Stimulated activated effector memory CD8-positive, alpha-beta T cell treated with anti-CD3 and anti-CD28 coated beads, Interleukin-12 subunit alpha, Interleukin-12 subunit beta, amount 100 ng/mL, for 72 hours (primary cell): Measurements from ENCODE around the gene EPN1.

Source experiments
- ATAC-seq: fragments of 150-1000 bp; cut with Tn5 transposase; 2 replicates; pipeline ENCODE4 v1.10.0; 2021
- DNase-seq, 2 donors: peaks; one replicate each; pipeline ENCODE4 v3.0.0; 2021 to 2022; ENCODE audit warnings: low spot score in 2 of 2
- H3K27ac Mint-ChIP-seq: one replicate; pipeline ENCODE4 v1.8.0; 2022; ENCODE audit warnings: mild to moderate bottlenecking, mixed read lengths
- H3K36me3 Mint-ChIP-seq: one replicate; pipeline ENCODE4 v1.8.0; 2022; ENCODE audit warnings: mild to moderate bottlenecking, mixed read lengths
- H3K4me1 Mint-ChIP-seq: one replicate; pipeline ENCODE4 v1.8.0; 2022; ENCODE audit warnings: mixed read lengths
- H3K4me3 Mint-ChIP-seq: one replicate; pipeline ENCODE4 v1.8.0; 2022; ENCODE audit warnings: mild to moderate bottlenecking, mixed read lengths
- H3K9me3 Mint-ChIP-seq: one replicate; pipeline ENCODE4 v1.8.0; 2022; ENCODE audit warnings: mixed read lengths

EPN1 gene

GRCh38 chr19:55676889-55677505, 2.0 kb downstream of the EPN1 start:
- Mint-ChIP-seq H3K27ac (peak overlapping the region; percentile 43), H3K36me3 (peaks cover 89% of the 10 kb centered on the region), H3K4me1 (peaks cover 72% of the 10 kb centered on the region), H3K9me3 (no peaks in the 10 kb centered on the region), H3K4me3 (peak overlapping the region; percentile 93)
- ATAC-seq: no peak
- no peak for DNase-seq

- H3K4me3 Mint-ChIP-seq: peak overlapping the region; percentile 93
- peaks cover 88% of the 10 kb centered on the region for H3K36me3 Mint-ChIP-seq
- no peaks in the 10 kb centered on the region for H3K9me3 Mint-ChIP-seq
- H3K4me1 Mint-ChIP-seq: peaks cover 72% of the 10 kb centered on the region
- ATAC-seq: no peak
- DNase-seq: no peak
- H3K27ac Mint-ChIP-seq: peak overlapping the region; percentile 69
Observed at GRCh38 chr19:55677572-55678028, 2.6 kb downstream of the EPN1 start.

GRCh38 chr19:55678121-55678671, 3.2 kb downstream of the EPN1 start:
- DNase-seq: no peak
- Mint-ChIP-seq H3K4me3 (peak overlapping the region; percentile 93), H3K36me3 (peaks cover 88% of the 10 kb centered on the region), H3K9me3 (no peaks in the 10 kb centered on the region), H3K27ac (peak overlapping the region; percentile 69), H3K4me1 (peaks cover 72% of the 10 kb centered on the region)
- ATAC-seq: no peak

GRCh38 chr19:55679343-55680257, 4.6 kb downstream of the EPN1 start:
- Mint-ChIP-seq H3K36me3 (peaks cover 87% of the 10 kb centered on the region), H3K4me1 (peaks cover 60% of the 10 kb centered on the region), H3K27ac (peak overlapping the region; percentile 77), H3K4me3 (no peak overlapping the region), H3K9me3 (no peaks in the 10 kb centered on the region)
- DNase-seq (no peak), ATAC-seq (no peak)

GRCh38 chr19:55680339-55681130, 5.5 kb downstream of the EPN1 start:
- H3K9me3 Mint-ChIP-seq: no peaks in the 10 kb centered on the region
- H3K4me1 Mint-ChIP-seq: peaks cover 61% of the 10 kb centered on the region
- no peak for DNase-seq
- H3K27ac Mint-ChIP-seq: peak overlapping the region; percentile 77
- no peak overlapping the region for H3K4me3 Mint-ChIP-seq
- ATAC-seq: no peak
- H3K36me3 Mint-ChIP-seq: peaks cover 87% of the 10 kb centered on the region

- H3K4me1 Mint-ChIP-seq: peaks cover 61% of the 10 kb centered on the region
- no peak for DNase-seq
Observed at GRCh38 chr19:55681131-55682092, 6.4 kb downstream of the EPN1 start.

GRCh38 chr19:55683449-55684261, 8.6 kb downstream of the EPN1 start:
- Mint-ChIP-seq H3K36me3 (peaks cover 86% of the 10 kb centered on the region), H3K4me3 (no peak overlapping the region), H3K9me3 (no peaks in the 10 kb centered on the region), H3K4me1 (peaks cover 47% of the 10 kb centered on the region), H3K27ac (no peak overlapping the region)
- ATAC-seq (no peak), DNase-seq (no peak)

More at GRCh38 chr19:55681131-55682092, 6.4 kb downstream of the EPN1 start:
- Mint-ChIP-seq H3K27ac (no peak overlapping the region), H3K9me3 (no peaks in the 10 kb centered on the region), H3K4me3 (no peak overlapping the region), H3K36me3 (peaks cover 91% of the 10 kb centered on the region)
- ATAC-seq: no peak

- peaks cover 33% of the 10 kb centered on the region for H3K4me1 Mint-ChIP-seq
- no peak overlapping the region for H3K4me3 Mint-ChIP-seq
- H3K27ac Mint-ChIP-seq: no peak overlapping the region
- no peaks in the 10 kb centered on the region for H3K9me3 Mint-ChIP-seq
- ATAC-seq: no peak
- peaks cover 79% of the 10 kb centered on the region for H3K36me3 Mint-ChIP-seq
- no peak for DNase-seq
Observed at GRCh38 chr19:55684946-55685681, 10.1 kb downstream of the EPN1 start.

GRCh38 chr19:55685776-55686175, 10.8 kb downstream of the EPN1 start:
- Mint-ChIP-seq H3K36me3 (peaks cover 78% of the 10 kb centered on the region), H3K27ac (peak overlapping the region; percentile 81), H3K4me1 (peaks cover 26% of the 10 kb centered on the region), H3K9me3 (no peaks in the 10 kb centered on the region), H3K4me3 (no peak overlapping the region)
- DNase-seq (no peak), ATAC-seq (no peak)

GRCh38 chr19:55686311-55687050, 11.5 kb downstream of the EPN1 start:
- Mint-ChIP-seq H3K27ac (peak overlapping the region; percentile 81), H3K4me1 (peaks cover 24% of the 10 kb centered on the region), H3K9me3 (no peaks in the 10 kb centered on the region), H3K36me3 (peaks cover 80% of the 10 kb centered on the region), H3K4me3 (no peak overlapping the region)
- no peak for DNase-seq
- ATAC-seq: no peak

- Mint-ChIP-seq H3K27ac (peak overlapping the region; percentile 81), H3K4me3 (no peak overlapping the region), H3K9me3 (no peaks in the 10 kb centered on the region), H3K36me3 (peaks cover 75% of the 10 kb centered on the region), H3K4me1 (peaks cover 24% of the 10 kb centered on the region)
- no peak for DNase-seq
- ATAC-seq: no peak
Observed at GRCh38 chr19:55687281-55688201, 12.5 kb downstream of the EPN1 start.
